Measurements from ENCODE around the gene SPC25. TPM values are rescaled to one million over a fixed set of nuclear protein-coding genes. Genes with fewer than 3 reads are reported as not detected.

SPC25 gene
- total and polyA plus RNA-seq, 4 donors = 0.58 to 8.2 (median 2.1) TPM; not detected in 1

GRCh38 chr2:168854651-168855050, 35.6 kb downstream of the SPC25 start:
- Histone ChIP-seq H3K27me3 (ENCODE audit: control insufficient read depth in 4 of 4, insufficient read depth in 4 of 4, low read length in 3 of 4) (no peaks in the 10 kb centered on the region), H3K4me3 (ENCODE audit: low read depth in 1 of 3, low read length in 3 of 3) (no peak overlapping the region), H3K9ac (ENCODE audit: low read depth in 1 of 2, low read length in 2 of 2) (no peak overlapping the region), H3K9me3 (ENCODE audit: control insufficient read depth in 4 of 4, low read length in 3 of 4) (no peaks in the 10 kb centered on the region), H3K4me1 (ENCODE audit: control insufficient read depth in 4 of 4, insufficient read depth in 4 of 4, low read length in 3 of 4) (peaks cover 0 to 2% (median under 1%) of the 10 kb centered on the region in 4 donors), H3K36me3 (ENCODE audit: control insufficient read depth in 4 of 4, insufficient read depth in 3 of 4, low read depth in 1 of 4, low read length in 3 of 4) (no peaks in the 10 kb centered on the region), H3K27ac (ENCODE audit: low read depth in 1 of 2, low read length in 2 of 2) (no peak overlapping the region)
- 96% methylated on average over 5 of the region's 5 CpGs for WGBS
- TF ChIP-seq SP1 (IDR thresholded peaks at IDR 0.05) (no peak), RAD21 (IDR thresholded peaks at IDR 0.05) (no peak), ZBTB33 (IDR thresholded peaks at IDR 0.05) (no peak), JUND (IDR thresholded peaks at IDR 0.05) (no peak), REST (IDR thresholded peaks at IDR 0.05) (no peak), FOXA1 (IDR thresholded peaks at IDR 0.05) (no peak), TAF1 (conservative IDR thresholded peaks at IDR 0.05) (no peak), YY1 (IDR thresholded peaks at IDR 0.05) (no peak), ATF3 (IDR thresholded peaks at IDR 0.05) (no peak), HNF4G (IDR thresholded peaks at IDR 0.05) (no peak), RXRA (IDR thresholded peaks at IDR 0.05) (no peak), EGR1 (IDR thresholded peaks at IDR 0.05; ENCODE audit: low read depth in 2 of 2) (no peak), CTCF (IDR thresholded peaks at IDR 0.05; ENCODE audit: low read depth, low read length, missing input control) (no peak), HNF4A (conservative IDR thresholded peaks at IDR 0.05) (no peak)
- TF ChIP-seq, protein P1, sequence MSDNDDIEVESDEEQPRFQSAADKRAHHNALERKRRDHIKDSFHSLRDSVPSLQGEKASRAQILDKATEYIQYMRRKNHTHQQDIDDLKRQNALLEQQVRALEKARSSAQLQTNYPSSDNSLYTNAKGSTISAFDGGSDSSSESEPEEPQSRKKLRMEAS (IDR thresholded peaks at IDR 0.05) = no peak
- no peak for DNase-seq (ENCODE audit: low spot score)

- Histone ChIP-seq H3K27ac (ENCODE audit: low read depth in 1 of 2, low read length in 2 of 2) (no peak overlapping the region), H3K4me1 (ENCODE audit: control insufficient read depth in 4 of 4, insufficient read depth in 4 of 4, low read length in 3 of 4) (peaks cover 0 to 3% (median under 1%) of the 10 kb centered on the region in 4 donors), H3K27me3 (ENCODE audit: control insufficient read depth in 4 of 4, insufficient read depth in 4 of 4, low read length in 3 of 4) (no peaks in the 10 kb centered on the region), H3K36me3 (ENCODE audit: control insufficient read depth in 4 of 4, insufficient read depth in 3 of 4, low read depth in 1 of 4, low read length in 3 of 4) (no peaks in the 10 kb centered on the region), H3K9me3 (ENCODE audit: control insufficient read depth in 4 of 4, low read length in 3 of 4) (no peaks in the 10 kb centered on the region), H3K9ac (ENCODE audit: low read depth in 1 of 2, low read length in 2 of 2) (no peak overlapping the region), H3K4me3 (ENCODE audit: low read depth in 1 of 3, low read length in 3 of 3) (no peak overlapping the region)
- TF ChIP-seq JUND (IDR thresholded peaks at IDR 0.05) (no peak), GABPA (IDR thresholded peaks at IDR 0.05 in 1 of 2, conservative IDR thresholded peaks at IDR 0.05 in 1 of 2) (no peak), REST (IDR thresholded peaks at IDR 0.05) (no peak), NR2F2 (IDR thresholded peaks at IDR 0.05) (no peak)
- DNase-seq (ENCODE audit: low spot score) = no peak
- WGBS = 99% methylated on average over 1 of the region's 1 CpG
Measured at GRCh38 chr2:168853471-168853870, 36.8 kb downstream of the SPC25 start.
